Measurements from ENCODE around the gene SMC5.

DNA sequence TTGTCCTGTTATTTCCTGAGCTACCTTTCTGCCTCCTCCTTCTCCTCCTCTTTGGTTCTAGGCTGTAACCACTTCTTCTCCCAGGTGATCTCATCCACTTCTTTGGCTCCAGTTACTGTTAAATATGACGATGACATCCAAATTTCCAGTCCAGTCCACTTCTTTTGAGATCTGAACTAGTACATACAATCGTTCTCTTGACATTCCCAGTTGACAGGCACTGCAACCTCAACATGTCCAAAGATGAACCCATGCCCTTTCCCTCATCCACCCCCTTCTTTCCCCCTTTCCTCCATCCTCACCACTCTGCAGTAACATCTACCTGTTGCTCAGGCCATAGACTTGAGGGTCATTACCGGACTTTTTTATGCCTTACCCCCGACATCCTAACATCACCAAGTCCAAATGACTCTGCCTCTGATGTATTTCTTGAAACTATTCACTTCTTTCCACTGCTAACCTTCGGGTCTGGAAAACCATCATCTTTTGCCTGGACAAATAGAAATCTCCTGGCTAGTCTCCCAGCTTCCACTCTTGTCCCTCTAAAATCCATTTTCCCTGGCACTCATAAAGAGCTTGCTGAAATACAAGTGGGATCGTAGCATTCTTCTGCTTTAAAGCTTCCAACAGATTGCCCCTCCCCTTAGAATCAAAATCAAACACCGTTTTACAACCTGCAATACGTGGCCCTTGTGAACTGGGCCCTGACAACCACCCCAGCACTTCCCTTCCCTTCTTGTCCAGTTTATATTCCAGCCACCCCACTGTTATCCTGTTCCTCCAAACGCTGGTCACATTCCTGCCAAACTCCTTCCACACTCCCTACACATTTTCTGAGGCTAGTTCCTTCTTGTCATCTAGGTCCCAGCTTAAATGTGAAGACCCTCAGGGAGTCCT, 124.2 kb downstream of the SMC5 start:
- TF ChIP-seq, protein P1, sequence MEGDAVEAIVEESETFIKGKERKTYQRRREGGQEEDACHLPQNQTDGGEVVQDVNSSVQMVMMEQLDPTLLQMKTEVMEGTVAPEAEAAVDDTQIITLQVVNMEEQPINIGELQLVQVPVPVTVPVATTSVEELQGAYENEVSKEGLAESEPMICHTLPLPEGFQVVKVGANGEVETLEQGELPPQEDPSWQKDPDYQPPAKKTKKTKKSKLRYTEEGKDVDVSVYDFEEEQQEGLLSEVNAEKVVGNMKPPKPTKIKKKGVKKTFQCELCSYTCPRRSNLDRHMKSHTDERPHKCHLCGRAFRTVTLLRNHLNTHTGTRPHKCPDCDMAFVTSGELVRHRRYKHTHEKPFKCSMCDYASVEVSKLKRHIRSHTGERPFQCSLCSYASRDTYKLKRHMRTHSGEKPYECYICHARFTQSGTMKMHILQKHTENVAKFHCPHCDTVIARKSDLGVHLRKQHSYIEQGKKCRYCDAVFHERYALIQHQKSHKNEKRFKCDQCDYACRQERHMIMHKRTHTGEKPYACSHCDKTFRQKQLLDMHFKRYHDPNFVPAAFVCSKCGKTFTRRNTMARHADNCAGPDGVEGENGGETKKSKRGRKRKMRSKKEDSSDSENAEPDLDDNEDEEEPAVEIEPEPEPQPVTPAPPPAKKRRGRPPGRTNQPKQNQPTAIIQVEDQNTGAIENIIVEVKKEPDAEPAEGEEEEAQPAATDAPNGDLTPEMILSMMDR (IDR thresholded peaks at IDR 0.05) = no peak
- TF ChIP-seq EZH2 (IDR thresholded peaks at IDR 0.05; ENCODE audit: borderline replicate concordance, insufficient read depth, low read depth, low read length, poor library complexity, severe bottlenecking) = no peak
